Measurements from ENCODE around the gene LRRC7. TPM values are rescaled to one million over a fixed set of nuclear protein-coding genes. Genes with fewer than 3 reads are reported as not detected.

LRRC7 gene
- total and polyA plus RNA-seq, 2 experiments from 2014 or later = 1.2 TPM; not detected in 1

DNA sequence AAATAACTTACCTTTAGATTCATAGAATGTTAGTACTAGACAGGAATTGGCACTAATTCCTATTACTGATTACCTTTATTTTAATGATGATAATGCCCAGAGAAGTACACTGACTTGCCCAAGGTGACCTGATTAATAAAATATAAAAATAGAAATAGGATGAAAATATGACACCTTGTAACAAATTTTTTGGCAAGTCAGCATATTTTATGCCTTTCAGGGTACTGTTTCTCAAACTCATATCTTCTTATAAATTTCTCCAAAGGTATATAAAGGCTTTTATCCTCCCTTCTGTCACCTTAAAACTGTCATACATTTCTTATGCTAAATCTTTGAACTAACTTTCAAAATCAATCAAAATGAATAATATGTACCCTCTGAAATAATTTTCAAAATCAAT lies 466.2 kb downstream of the LRRC7 start (continued):
- no peak for TF ChIP-seq EZH2phosphoT487 (IDR thresholded peaks at IDR 0.05; ENCODE audit: unreplicated experiment)
- no peak for TF ChIP-seq ZNF331 (CRISPR knock-in tag; IDR thresholded peaks at IDR 0.05; ENCODE audit: low read depth)
- TF ChIP-seq ZNF114 (CRISPR knock-in tag; IDR thresholded peaks at IDR 0.05) = no peak
- TF ChIP-seq JUNB (IDR thresholded peaks at IDR 0.05; ENCODE audit: unreplicated experiment) = no peak
- TF ChIP-seq CREB1 (CRISPR knock-in tag; IDR thresholded peaks at IDR 0.05; ENCODE audit: low read depth) = no peak
- TF ChIP-seq NANOG (IDR thresholded peaks at IDR 0.05; ENCODE audit: borderline replicate concordance) = no peak
- no peak for TF ChIP-seq STAT1 (IDR thresholded peaks at IDR 0.05; ENCODE audit: unreplicated experiment)
- TF ChIP-seq, protein P1, sequence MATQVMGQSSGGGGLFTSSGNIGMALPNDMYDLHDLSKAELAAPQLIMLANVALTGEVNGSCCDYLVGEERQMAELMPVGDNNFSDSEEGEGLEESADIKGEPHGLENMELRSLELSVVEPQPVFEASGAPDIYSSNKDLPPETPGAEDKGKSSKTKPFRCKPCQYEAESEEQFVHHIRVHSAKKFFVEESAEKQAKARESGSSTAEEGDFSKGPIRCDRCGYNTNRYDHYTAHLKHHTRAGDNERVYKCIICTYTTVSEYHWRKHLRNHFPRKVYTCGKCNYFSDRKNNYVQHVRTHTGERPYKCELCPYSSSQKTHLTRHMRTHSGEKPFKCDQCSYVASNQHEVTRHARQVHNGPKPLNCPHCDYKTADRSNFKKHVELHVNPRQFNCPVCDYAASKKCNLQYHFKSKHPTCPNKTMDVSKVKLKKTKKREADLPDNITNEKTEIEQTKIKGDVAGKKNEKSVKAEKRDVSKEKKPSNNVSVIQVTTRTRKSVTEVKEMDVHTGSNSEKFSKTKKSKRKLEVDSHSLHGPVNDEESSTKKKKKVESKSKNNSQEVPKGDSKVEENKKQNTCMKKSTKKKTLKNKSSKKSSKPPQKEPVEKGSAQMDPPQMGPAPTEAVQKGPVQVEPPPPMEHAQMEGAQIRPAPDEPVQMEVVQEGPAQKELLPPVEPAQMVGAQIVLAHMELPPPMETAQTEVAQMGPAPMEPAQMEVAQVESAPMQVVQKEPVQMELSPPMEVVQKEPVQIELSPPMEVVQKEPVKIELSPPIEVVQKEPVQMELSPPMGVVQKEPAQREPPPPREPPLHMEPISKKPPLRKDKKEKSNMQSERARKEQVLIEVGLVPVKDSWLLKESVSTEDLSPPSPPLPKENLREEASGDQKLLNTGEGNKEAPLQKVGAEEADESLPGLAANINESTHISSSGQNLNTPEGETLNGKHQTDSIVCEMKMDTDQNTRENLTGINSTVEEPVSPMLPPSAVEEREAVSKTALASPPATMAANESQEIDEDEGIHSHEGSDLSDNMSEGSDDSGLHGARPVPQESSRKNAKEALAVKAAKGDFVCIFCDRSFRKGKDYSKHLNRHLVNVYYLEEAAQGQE (IDR thresholded peaks at IDR 0.05; ENCODE audit: unreplicated experiment) = no peak
- TF ChIP-seq POLR2AphosphoS5 (IDR thresholded peaks at IDR 0.05; ENCODE audit: low read depth) = no peak
- no peak for TF ChIP-seq ETS1 (IDR thresholded peaks at IDR 0.05)

GRCh38 chr1:70034403-70034802 lies 466.7 kb downstream of the LRRC7 start:
- peak overlapping the region; percentile 70 for H3K27ac Mint-ChIP-seq
- H3K27ac ChIP-seq (ENCODE audit: low read depth) = no peak overlapping the region
- H3K27me3 Mint-ChIP-seq (ENCODE audit: insufficient read depth, low read depth, poor library complexity) = no peaks in the 10 kb centered on the region
- H3F3A ChIP-seq (replicated peaks; ENCODE audit: low read depth) = no peaks in the 10 kb centered on the region
- ATAC-seq (peak; percentile 99), DNase-seq (ENCODE audit: low spot score) (peak; percentile 88)
- H2AFZ ChIP-seq = no peak overlapping the region
- no peaks in the 10 kb centered on the region for H3K27me3 ChIP-seq (ENCODE audit: insufficient read depth)
- H3K36me3 ChIP-seq (ENCODE audit: insufficient read depth) = no peaks in the 10 kb centered on the region
- H3K4me2 ChIP-seq = peak overlapping the region; percentile 22
- no peaks in the 10 kb centered on the region for H3K9me2 ChIP-seq (ENCODE audit: insufficient read depth)
- TF ChIP-seq ZNF462 (CRISPR knock-in tag; IDR thresholded peaks at IDR 0.05) (peak; percentile 74), ZNF331 (CRISPR knock-in tag; IDR thresholded peaks at IDR 0.05; ENCODE audit: low read depth) (no peak), NANOG (IDR thresholded peaks at IDR 0.05; ENCODE audit: borderline replicate concordance) (peak; percentile 51; the same call in 1 of the 2 replicates), STAT1 (IDR thresholded peaks at IDR 0.05; ENCODE audit: unreplicated experiment) (no peak)
- TF ChIP-seq, protein P2, sequence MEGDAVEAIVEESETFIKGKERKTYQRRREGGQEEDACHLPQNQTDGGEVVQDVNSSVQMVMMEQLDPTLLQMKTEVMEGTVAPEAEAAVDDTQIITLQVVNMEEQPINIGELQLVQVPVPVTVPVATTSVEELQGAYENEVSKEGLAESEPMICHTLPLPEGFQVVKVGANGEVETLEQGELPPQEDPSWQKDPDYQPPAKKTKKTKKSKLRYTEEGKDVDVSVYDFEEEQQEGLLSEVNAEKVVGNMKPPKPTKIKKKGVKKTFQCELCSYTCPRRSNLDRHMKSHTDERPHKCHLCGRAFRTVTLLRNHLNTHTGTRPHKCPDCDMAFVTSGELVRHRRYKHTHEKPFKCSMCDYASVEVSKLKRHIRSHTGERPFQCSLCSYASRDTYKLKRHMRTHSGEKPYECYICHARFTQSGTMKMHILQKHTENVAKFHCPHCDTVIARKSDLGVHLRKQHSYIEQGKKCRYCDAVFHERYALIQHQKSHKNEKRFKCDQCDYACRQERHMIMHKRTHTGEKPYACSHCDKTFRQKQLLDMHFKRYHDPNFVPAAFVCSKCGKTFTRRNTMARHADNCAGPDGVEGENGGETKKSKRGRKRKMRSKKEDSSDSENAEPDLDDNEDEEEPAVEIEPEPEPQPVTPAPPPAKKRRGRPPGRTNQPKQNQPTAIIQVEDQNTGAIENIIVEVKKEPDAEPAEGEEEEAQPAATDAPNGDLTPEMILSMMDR (conservative IDR thresholded peaks at IDR 0.05; ENCODE audit: low read depth in 2 of 2) = peak; percentile 59 to 84; a peak in 3 of 4 replicates
- H4K20me1 ChIP-seq (replicated peaks; ENCODE audit: insufficient read depth) = no peaks in the 10 kb centered on the region
- H3K4me3 ChIP-seq = no peak overlapping the region
- H3K36me3 Mint-ChIP-seq (ENCODE audit: low read depth) = no peaks in the 10 kb centered on the region
- peaks cover 23% of the 10 kb centered on the region; the same call in 2 of the 3 replicates for H3K4me1 Mint-ChIP-seq
- H3K9me3 Mint-ChIP-seq = no peaks in the 10 kb centered on the region
- peak overlapping the region; percentile 20; the same call in 1 of the 3 replicates for H3K4me3 Mint-ChIP-seq
- H3K4me1 ChIP-seq (ENCODE audit: insufficient read depth) = peaks cover 18% of the 10 kb centered on the region
- H3K79me2 ChIP-seq (replicated peaks; ENCODE audit: insufficient read depth) = no peaks in the 10 kb centered on the region
